ENCODE measurements around the gene ACRV1.

The ACRV1 gene

GRCh38 chr11:125625630-125626287 is 54.9 kb downstream of the ACRV1 start:
- Histone ChIP-seq H3K79me2 (ENCODE audit: low read length) (peaks cover 47% of the 10 kb centered on the region), H3K27ac (ENCODE audit: low read length) (peak overlapping the region; percentile 92), H3K4me1 (ENCODE audit: low read length) (peaks cover 19% of the 10 kb centered on the region), H3K4me2 (ENCODE audit: low read depth, low read length) (peak overlapping the region; percentile 82), H3K36me3 (replicated peaks; ENCODE audit: insufficient read depth, low read length) (peaks cover 14% of the 10 kb centered on the region; the same call in 1 of the 2 replicates), H2AFZ (ENCODE audit: low read length) (peak overlapping the region; percentile 71), H3F3A (ENCODE audit: insufficient read depth, low read length) (peaks cover 38% of the 10 kb centered on the region), H3K27me3 (replicated peaks; ENCODE audit: insufficient read depth, low read length) (no peaks in the 10 kb centered on the region), H3K9me3 (replicated peaks; ENCODE audit: insufficient read depth, low read length) (no peaks in the 10 kb centered on the region), H3K4me3 (ENCODE audit: low read length) (peak overlapping the region; percentile 79), H3K9me2 (replicated peaks; ENCODE audit: insufficient read depth, low read length) (no peaks in the 10 kb centered on the region), H3K9ac (ENCODE audit: low read length) (peak overlapping the region; percentile 80), H4K20me1 (ENCODE audit: insufficient read depth, low read length) (no peaks in the 10 kb centered on the region)
- TF ChIP-seq, protein P1, sequence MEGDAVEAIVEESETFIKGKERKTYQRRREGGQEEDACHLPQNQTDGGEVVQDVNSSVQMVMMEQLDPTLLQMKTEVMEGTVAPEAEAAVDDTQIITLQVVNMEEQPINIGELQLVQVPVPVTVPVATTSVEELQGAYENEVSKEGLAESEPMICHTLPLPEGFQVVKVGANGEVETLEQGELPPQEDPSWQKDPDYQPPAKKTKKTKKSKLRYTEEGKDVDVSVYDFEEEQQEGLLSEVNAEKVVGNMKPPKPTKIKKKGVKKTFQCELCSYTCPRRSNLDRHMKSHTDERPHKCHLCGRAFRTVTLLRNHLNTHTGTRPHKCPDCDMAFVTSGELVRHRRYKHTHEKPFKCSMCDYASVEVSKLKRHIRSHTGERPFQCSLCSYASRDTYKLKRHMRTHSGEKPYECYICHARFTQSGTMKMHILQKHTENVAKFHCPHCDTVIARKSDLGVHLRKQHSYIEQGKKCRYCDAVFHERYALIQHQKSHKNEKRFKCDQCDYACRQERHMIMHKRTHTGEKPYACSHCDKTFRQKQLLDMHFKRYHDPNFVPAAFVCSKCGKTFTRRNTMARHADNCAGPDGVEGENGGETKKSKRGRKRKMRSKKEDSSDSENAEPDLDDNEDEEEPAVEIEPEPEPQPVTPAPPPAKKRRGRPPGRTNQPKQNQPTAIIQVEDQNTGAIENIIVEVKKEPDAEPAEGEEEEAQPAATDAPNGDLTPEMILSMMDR (IDR thresholded peaks at IDR 0.05; ENCODE audit: low read length) = no peak
- TF ChIP-seq EZH2phosphoT487 (IDR thresholded peaks at IDR 0.05; ENCODE audit: low read length) = no peak
- no peak for TF ChIP-seq EZH2 (optimal IDR thresholded peaks at IDR 0.05; ENCODE audit: low read depth, low read length)
- DNase-seq = peak; percentile 92

DNA sequence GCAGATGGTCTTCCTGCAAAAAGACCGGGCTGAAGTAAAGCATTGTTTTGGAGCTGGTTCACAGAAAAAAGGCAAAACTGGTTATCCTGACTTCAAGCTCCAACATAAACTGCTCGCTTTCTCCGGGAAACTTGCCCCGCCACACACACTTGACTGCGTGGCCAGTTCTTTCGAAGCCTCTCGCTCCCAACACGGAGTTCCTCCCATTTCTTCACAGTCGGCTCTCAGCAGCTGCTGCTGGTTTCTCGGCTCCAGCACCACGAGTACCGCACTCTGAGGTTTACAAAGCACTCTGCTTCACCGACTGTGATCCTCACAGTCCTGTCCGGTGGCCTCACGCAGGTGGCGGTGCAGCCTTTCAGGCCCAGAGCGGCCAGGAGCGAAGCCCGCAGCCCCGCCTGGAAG is 55.4 kb downstream of the ACRV1 start:
- no peaks in the 10 kb centered on the region for H3K9me2 ChIP-seq (replicated peaks; ENCODE audit: insufficient read depth, low read length)
- peaks cover 19% of the 10 kb centered on the region for H3K4me1 ChIP-seq (ENCODE audit: low read length)
- no peak for DNase-seq
- no peaks in the 10 kb centered on the region for H3K27me3 ChIP-seq (replicated peaks; ENCODE audit: insufficient read depth, low read length)
- TF ChIP-seq, protein P1 (IDR thresholded peaks at IDR 0.05; ENCODE audit: low read length) = no peak
- TF ChIP-seq EZH2phosphoT487 (IDR thresholded peaks at IDR 0.05; ENCODE audit: low read length) (no peak), EZH2 (optimal IDR thresholded peaks at IDR 0.05; ENCODE audit: low read depth, low read length) (no peak)
- H3K4me3 ChIP-seq (ENCODE audit: low read length) = peak overlapping the region; percentile 79
- peak overlapping the region; percentile 82 for H3K4me2 ChIP-seq (ENCODE audit: low read depth, low read length)
- no peaks in the 10 kb centered on the region for H4K20me1 ChIP-seq (ENCODE audit: insufficient read depth, low read length)
- peak overlapping the region; percentile 92 for H3K27ac ChIP-seq (ENCODE audit: low read length)
- no peaks in the 10 kb centered on the region for H3K9me3 ChIP-seq (replicated peaks; ENCODE audit: insufficient read depth, low read length)
- peaks cover 42% of the 10 kb centered on the region for H3K79me2 ChIP-seq (ENCODE audit: low read length)
- H3K36me3 ChIP-seq (replicated peaks; ENCODE audit: insufficient read depth, low read length) = peaks cover 19% of the 10 kb centered on the region; the same call in 1 of the 2 replicates
- H2AFZ ChIP-seq (ENCODE audit: low read length) = peak overlapping the region; percentile 71
- H3F3A ChIP-seq (ENCODE audit: insufficient read depth, low read length) = peaks cover 38% of the 10 kb centered on the region
- H3K9ac ChIP-seq (ENCODE audit: low read length) = peak overlapping the region; percentile 80

DNA sequence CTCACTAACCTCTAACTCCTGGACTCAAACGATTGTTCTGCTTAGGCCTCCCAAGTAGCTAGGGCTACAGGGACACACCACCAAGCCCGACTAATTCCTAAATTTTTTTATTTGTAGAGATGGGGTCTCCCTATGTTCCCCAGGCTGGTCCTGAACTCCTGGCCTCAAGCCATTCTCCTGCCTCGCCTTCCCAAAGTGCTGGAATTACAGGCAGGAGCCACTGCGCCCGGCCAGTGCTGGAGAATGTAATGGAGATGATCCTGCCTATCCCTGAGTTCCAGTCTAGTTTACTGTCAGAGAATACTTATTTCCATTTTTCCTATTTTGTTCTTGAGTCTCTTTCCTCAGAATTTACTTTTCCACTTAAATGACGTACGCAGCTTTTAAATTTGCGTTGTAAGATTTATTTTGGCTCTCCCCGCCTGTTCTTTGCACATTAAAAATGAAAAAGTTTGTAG is 55.9 kb downstream of the ACRV1 start, which contains the start of gene CHEK1:
TSS of gene CHEK1 (plus strand) at position 408 of the 458 bp plus-strand sequence. CDS start 1,606 bp downstream, outside the sequence.
- Histone ChIP-seq H3K9me3 (replicated peaks; ENCODE audit: insufficient read depth, low read length) (no peaks in the 10 kb centered on the region), H3K4me3 (ENCODE audit: low read length) (peak within 1 kb of the TSS; percentile 79), H3K79me2 (ENCODE audit: low read length) (peaks cover 37% of the 10 kb centered on the region), H3K36me3 (replicated peaks; ENCODE audit: insufficient read depth, low read length) (peaks cover 23% of the 10 kb centered on the region), H2AFZ (ENCODE audit: low read length) (peak within 1 kb of the TSS; percentile 71), H3F3A (ENCODE audit: insufficient read depth, low read length) (peaks cover 38% of the 10 kb centered on the region), H3K4me2 (ENCODE audit: low read depth, low read length) (peak within 1 kb of the TSS; percentile 82), H4K20me1 (ENCODE audit: insufficient read depth, low read length) (no peaks in the 10 kb centered on the region), H3K9ac (ENCODE audit: low read length) (peak within 1 kb of the TSS; percentile 80), H3K27me3 (replicated peaks; ENCODE audit: insufficient read depth, low read length) (no peaks in the 10 kb centered on the region), H3K9me2 (replicated peaks; ENCODE audit: insufficient read depth, low read length) (no peaks in the 10 kb centered on the region), H3K27ac (ENCODE audit: low read length) (peak within 1 kb of the TSS; percentile 92), H3K4me1 (ENCODE audit: low read length) (peaks cover 19% of the 10 kb centered on the region)
- DNase-seq = no peak
- no peak for TF ChIP-seq EZH2 (optimal IDR thresholded peaks at IDR 0.05; ENCODE audit: low read depth, low read length)
- TF ChIP-seq, protein P1 (IDR thresholded peaks at IDR 0.05; ENCODE audit: low read length) = no peak

Measured in MM.1S (cell line).